Osteocyte (in vitro differentiated cells): ENCODE measurements around the gene GRIN2B. TPM values are rescaled to one million over a fixed set of nuclear protein-coding genes. Genes with fewer than 3 reads are reported as not detected.

ENCODE experiments used
- DNase-seq: peaks from one replicate; pipeline ENCODE4 v3.0.0; 2021; ENCODE audit warnings: mixed read lengths; ENCODE audit not compliant: unreplicated experiment; ENCODE audit errors: extremely low spot score
- H3K27ac Mint-ChIP-seq: one replicate; pipeline ENCODE4 v1.8.0; 2021; ENCODE audit warnings: mild to moderate bottlenecking, mixed read lengths; ENCODE audit not compliant: unreplicated experiment
- H3K27me3 Mint-ChIP-seq: one replicate; pipeline ENCODE4 v1.8.0; 2021; ENCODE audit warnings: mixed read lengths; ENCODE audit not compliant: unreplicated experiment
- H3K36me3 Mint-ChIP-seq: one replicate; pipeline ENCODE4 v1.8.0; 2021; ENCODE audit warnings: mixed read lengths; ENCODE audit not compliant: unreplicated experiment
- H3K4me1 Mint-ChIP-seq: one replicate; pipeline ENCODE4 v1.8.0; 2021; ENCODE audit warnings: mixed read lengths; ENCODE audit not compliant: unreplicated experiment
- H3K4me3 Mint-ChIP-seq: one replicate; pipeline ENCODE4 v1.8.0; 2021; ENCODE audit warnings: mild to moderate bottlenecking, moderate library complexity, mixed read lengths; ENCODE audit not compliant: unreplicated experiment
- H3K9me3 Mint-ChIP-seq: one replicate; pipeline ENCODE4 v1.8.0; 2021; ENCODE audit warnings: mixed read lengths; ENCODE audit not compliant: unreplicated experiment
- long read RNA-seq: library from polyadenylated mRNA; unstranded; transcript quantifications from one replicate; pipeline ENCODE4 v2.0.0, GENCODE V29; 2021
- total RNA-seq: library from RNA; stranded (reverse); gene quantifications from 2 replicates; pipeline ENCODE4 v1.2.1, GENCODE V29; 2021
- TF ChIP-seq, protein P1 (sequence below): fragments of 200-600 bp; sonication (generic); IDR thresholded peaks from 2 replicates; pipeline ENCODE4 v1.5.0; 2021; ENCODE audit warnings: antibody characterized with exemption, mild to moderate bottlenecking, moderate library complexity

The GRIN2B gene
- total RNA-seq: not detected in 2 replicates
- long read RNA-seq: 0 reads

- TF ChIP-seq, protein P1, sequence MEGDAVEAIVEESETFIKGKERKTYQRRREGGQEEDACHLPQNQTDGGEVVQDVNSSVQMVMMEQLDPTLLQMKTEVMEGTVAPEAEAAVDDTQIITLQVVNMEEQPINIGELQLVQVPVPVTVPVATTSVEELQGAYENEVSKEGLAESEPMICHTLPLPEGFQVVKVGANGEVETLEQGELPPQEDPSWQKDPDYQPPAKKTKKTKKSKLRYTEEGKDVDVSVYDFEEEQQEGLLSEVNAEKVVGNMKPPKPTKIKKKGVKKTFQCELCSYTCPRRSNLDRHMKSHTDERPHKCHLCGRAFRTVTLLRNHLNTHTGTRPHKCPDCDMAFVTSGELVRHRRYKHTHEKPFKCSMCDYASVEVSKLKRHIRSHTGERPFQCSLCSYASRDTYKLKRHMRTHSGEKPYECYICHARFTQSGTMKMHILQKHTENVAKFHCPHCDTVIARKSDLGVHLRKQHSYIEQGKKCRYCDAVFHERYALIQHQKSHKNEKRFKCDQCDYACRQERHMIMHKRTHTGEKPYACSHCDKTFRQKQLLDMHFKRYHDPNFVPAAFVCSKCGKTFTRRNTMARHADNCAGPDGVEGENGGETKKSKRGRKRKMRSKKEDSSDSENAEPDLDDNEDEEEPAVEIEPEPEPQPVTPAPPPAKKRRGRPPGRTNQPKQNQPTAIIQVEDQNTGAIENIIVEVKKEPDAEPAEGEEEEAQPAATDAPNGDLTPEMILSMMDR: no peak
- H3K27me3 Mint-ChIP-seq: peaks cover 48% of the 10 kb centered on the region
- no peak for DNase-seq
- H3K27ac Mint-ChIP-seq: no peak within 1 kb of the TSS
- H3K9me3 Mint-ChIP-seq: no peaks in the 10 kb centered on the region
- H3K36me3 Mint-ChIP-seq: peaks cover 2% of the 10 kb centered on the region
- peak within 1 kb of the TSS; percentile 60 for H3K4me3 Mint-ChIP-seq
- H3K4me1 Mint-ChIP-seq: peaks cover 17% of the 10 kb centered on the region
These were observed at the start of gene GRIN2B for GRCh38 chr12:13981296-13981962. Gene GRIN2B (minus strand): TSS chr12:13981602. CDS start chr12:13866208, 115,394 bp downstream.

- Mint-ChIP-seq H3K27me3 (no peaks in the 10 kb centered on the region), H3K27ac (no peak overlapping the region), H3K36me3 (no peaks in the 10 kb centered on the region), H3K9me3 (peaks cover 4% of the 10 kb centered on the region), H3K4me1 (no peaks in the 10 kb centered on the region), H3K4me3 (no peak overlapping the region)
- TF ChIP-seq, protein P1: no peak
- no peak for DNase-seq
These were observed 45.1 kb upstream of the GRIN2B start for GRCh38 chr12:14026537-14026936.

DNA sequence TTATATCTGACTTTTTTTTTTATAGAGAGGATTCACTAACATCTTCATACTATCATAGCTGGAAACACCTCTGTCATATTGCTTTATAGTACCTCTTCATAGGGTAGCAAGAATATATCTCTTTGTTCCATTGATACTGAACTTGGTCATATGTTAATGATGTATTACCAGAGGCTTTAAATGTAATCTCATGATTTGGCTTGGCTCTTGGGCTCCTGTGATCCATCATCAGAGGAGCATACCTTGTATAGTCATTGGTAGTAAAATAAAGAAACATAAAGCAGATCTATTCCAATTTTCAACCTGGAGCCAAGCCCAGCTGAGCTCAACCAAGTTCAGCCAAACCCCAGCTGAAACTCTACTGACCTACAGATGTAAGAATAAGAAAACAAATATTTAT is 43.2 kb upstream of the GRIN2B start:
- no peak overlapping the region for H3K4me3 Mint-ChIP-seq
- TF ChIP-seq, protein P1: no peak
- H3K9me3 Mint-ChIP-seq: peaks cover 11% of the 10 kb centered on the region
- H3K27me3 Mint-ChIP-seq: no peaks in the 10 kb centered on the region
- H3K4me1 Mint-ChIP-seq: no peaks in the 10 kb centered on the region
- no peak for DNase-seq
- H3K27ac Mint-ChIP-seq: no peak overlapping the region
- H3K36me3 Mint-ChIP-seq: no peaks in the 10 kb centered on the region

GRCh38 chr12:14018080-14018479 is 36.7 kb upstream of the GRIN2B start:
- Mint-ChIP-seq H3K36me3 (no peaks in the 10 kb centered on the region), H3K9me3 (peaks cover 7% of the 10 kb centered on the region), H3K27me3 (no peaks in the 10 kb centered on the region), H3K27ac (no peak overlapping the region), H3K4me1 (no peaks in the 10 kb centered on the region), H3K4me3 (no peak overlapping the region)
- TF ChIP-seq, protein P1: no peak
- no peak for DNase-seq

DNA sequence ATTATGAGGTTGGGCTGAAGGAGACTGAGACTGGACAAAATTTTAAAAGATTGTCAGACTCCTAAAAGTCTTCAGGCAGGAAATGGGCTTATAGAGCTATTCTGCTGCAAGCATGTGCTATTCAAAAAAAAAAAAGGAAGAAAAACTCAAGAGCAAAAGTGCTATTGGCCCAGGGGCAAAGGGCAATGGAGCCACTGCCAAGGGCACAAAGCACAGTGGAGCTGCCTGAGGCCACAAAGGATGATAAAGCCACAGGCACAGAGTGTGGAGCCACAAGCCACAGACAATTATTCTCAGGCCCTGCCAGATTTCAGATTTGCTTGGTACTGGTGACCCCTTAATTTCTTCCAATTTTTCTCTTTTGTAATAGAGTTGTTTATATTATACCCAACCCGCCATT is 29.6 kb upstream of the GRIN2B start:
- Mint-ChIP-seq H3K9me3 (peaks cover 19% of the 10 kb centered on the region), H3K4me1 (no peaks in the 10 kb centered on the region), H3K27ac (no peak overlapping the region), H3K36me3 (no peaks in the 10 kb centered on the region), H3K4me3 (no peak overlapping the region), H3K27me3 (no peaks in the 10 kb centered on the region)
- TF ChIP-seq, protein P1: no peak
- no peak for DNase-seq
